GM12892 (cell line): ENCODE measurements around the gene TANGO2.

Experiments
- DNase-seq: peaks from one replicate; pipeline ENCODE4 v3.0.0; 2011; ENCODE audit not compliant: insufficient read length
- FAIRE-seq: peaks from 2 replicates; lab custom pipeline; 2011; peaks lifted over from hg19 to GRCh38; lab: Jason Lieb, UNC
- POLR2A ChIP-seq: IDR thresholded peaks from 2 replicates; pipeline ENCODE4 v1.6.1; 2011; ENCODE audit warnings: low read depth, low read length, control low read depth
- POLR2AphosphoS5 ChIP-seq: IDR thresholded peaks from 2 replicates; pipeline ENCODE4 v1.6.1; 2011; ENCODE audit warnings: low read depth, low read length, control low read depth
- TAF1 ChIP-seq: IDR thresholded peaks from 2 replicates; pipeline ENCODE4 v1.6.1; 2011; ENCODE audit warnings: low read depth, mild to moderate bottlenecking, control low read depth, low read length, borderline replicate concordance

The TANGO2 gene

DNA sequence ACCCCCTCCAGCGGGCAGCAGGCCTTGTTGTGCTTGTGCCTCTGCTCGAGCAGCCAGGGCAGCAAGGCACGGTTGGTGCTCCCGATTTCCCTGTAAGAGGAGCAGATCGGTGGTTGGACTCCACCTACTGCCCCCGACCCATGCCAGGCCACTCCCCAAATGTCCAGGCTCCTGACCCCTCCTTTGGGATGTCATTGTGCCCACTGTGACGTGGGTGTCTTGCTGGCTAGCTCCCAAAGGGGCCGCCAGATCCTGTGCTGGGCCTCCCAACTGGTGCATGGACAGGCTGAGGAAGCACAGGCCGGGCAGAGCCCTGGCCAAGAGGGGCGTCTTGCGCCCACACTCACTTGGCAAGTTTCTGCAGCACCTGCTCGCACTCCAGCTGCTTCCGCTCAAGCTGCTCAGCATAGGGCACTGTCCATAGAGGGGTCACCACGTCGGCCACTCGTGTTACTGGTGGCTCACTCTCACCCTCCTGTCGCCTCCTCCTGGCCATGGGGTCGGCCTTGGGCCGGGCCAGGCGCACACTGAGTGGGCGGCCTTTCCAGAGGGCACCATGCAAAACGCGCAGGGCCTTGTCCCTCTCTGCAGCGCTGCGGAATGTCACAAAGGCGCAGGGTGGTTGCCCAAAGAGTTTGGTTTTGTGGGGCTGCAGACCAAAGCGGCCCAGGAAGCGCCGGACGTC lies 94.9 kb downstream of the TANGO2 start, which contains the start of gene RANBP1:
TSS of gene RANBP1 (plus strand) at position 414 of the 685 bp plus-strand sequence. CDS start at position 495, 81 bp downstream.
- TF ChIP-seq POLR2AphosphoS5 (no peak), TAF1 (no peak), POLR2A (no peak)
- DNase-seq (no peak), FAIRE-seq (no peak)

DNA sequence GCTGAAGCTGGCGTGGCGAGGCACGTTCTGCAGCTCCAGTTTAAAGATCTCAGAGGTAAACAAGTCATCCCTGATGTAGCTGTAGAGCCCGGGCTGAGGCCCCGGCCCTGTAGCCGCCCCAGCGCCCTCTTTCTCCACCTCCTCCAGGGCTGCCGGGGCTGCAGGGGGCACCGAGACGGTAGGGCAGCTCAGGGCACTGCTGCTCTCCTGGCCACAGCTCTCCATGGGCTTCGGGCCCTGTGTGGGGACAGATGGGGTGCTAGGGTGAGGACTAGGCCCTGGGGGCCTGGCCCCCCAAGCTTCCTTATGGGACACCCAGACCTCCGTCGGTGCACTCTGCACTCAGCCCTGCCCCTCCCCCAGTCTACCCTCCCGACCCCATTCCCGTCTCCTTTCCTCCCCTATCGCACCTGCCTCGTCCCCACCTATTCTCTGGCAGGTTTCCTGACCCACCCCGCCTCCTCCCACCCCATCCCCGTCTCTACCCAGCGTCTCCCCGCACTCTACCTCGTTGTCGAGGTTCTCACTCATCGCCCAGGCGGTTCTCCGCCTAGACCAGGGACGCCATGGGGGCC lies 95.6 kb downstream of the TANGO2 start:
- TF ChIP-seq POLR2A (no peak), POLR2AphosphoS5 (no peak), TAF1 (no peak)
- FAIRE-seq = no peak
- no peak for DNase-seq
